Breast epithelium (tissue), 3 donors: ENCODE results near the gene SERHL2.

Experiments
- CTCF ChIP-seq, 3 donors: fragments of 450-650 bp; IDR thresholded peaks; one replicate each; pipeline ENCODE4 v1.5.1; 2016 to 2017; ENCODE audit warnings: antibody characterized with exemption in 3 of 3, mild to moderate bottlenecking in 3 of 3, moderate library complexity in 3 of 3
- POLR2A ChIP-seq: fragments of 450-650 bp; IDR thresholded peaks from one replicate; pipeline ENCODE4 v1.6.1; 2016; ENCODE audit warnings: antibody characterized with exemption, mild to moderate bottlenecking, moderate library complexity
- POLR2AphosphoS5 ChIP-seq, 3 donors: sonication (generic); formaldehyde crosslinking; IDR thresholded peaks; one replicate each; pipeline ENCODE4 v1.6.1; 2017; ENCODE audit warnings: antibody characterized with exemption in 3 of 3

- TF ChIP-seq CTCF (IDR thresholded peaks at IDR 0.05) (no peak), POLR2A (no peak), POLR2AphosphoS5 (IDR thresholded peaks at IDR 0.05) (no peak)
Observed at GRCh38 chr22:42623301-42623751, 69.6 kb downstream of the SERHL2 start.
